Retinal pigment epithelial cell (primary cell): Measurements from ENCODE around the gene UQCRH.

Experiments used
- DNase-seq: peaks from one replicate; pipeline ENCODE4 v3.0.0-alpha.2; 2010; ENCODE audit warnings: low read depth
- H3K4me3 ChIP-seq: 2 replicates; pipeline ENCODE4 v1.5.1; 2011; ENCODE audit warnings: mild to moderate bottlenecking, low read length, control low read depth, moderate library complexity
- CTCF ChIP-seq: conservative IDR thresholded peaks from 2 replicates; pipeline ENCODE4 v1.5.1; 2011; ENCODE audit warnings: low read depth, low read length, control low read depth, inconsistent platforms

UQCRH gene

GRCh38 chr1:46274225-46275029 is 29.1 kb upstream of the UQCRH start:
- DNase-seq: no peak
- TF ChIP-seq CTCF: no peak
- H3K4me3 ChIP-seq: no peak overlapping the region

DNA sequence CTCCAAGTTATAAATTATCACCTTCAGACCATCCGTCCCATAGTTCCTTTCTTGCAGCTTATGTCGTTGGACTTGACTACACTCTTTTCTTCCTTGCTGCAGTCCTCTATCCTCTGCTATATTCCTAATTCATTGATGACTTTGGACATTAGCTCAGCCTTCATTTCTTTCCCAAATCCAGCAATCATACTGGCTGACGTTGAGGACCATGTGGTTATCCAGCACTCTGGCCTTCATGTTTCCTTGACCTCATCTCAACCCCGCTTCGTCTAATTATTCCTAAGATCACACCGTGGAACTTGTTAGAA is 28.5 kb upstream of the UQCRH start:
- H3K4me3 ChIP-seq: no peak overlapping the region
- no peak for TF ChIP-seq CTCF
- no peak for DNase-seq

- DNase-seq: no peak
These were observed 25.7 kb upstream of the UQCRH start for GRCh38 chr1:46277658-46278373.

GRCh38 chr1:46278807-46279206 is 24.7 kb upstream of the UQCRH start:
- no peak overlapping the region for H3K4me3 ChIP-seq
- TF ChIP-seq CTCF: no peak
- no peak for DNase-seq

More at GRCh38 chr1:46277658-46278373, 25.7 kb upstream of the UQCRH start:
- H3K4me3 ChIP-seq: no peak overlapping the region
- no peak for TF ChIP-seq CTCF

- no peak overlapping the region for H3K4me3 ChIP-seq
- DNase-seq: no peak
- TF ChIP-seq CTCF: no peak
These were observed 23.4 kb upstream of the UQCRH start for GRCh38 chr1:46280092-46280491.

- H3K4me3 ChIP-seq: no peak overlapping the region
- no peak for TF ChIP-seq CTCF
- DNase-seq: no peak
These were observed 22.5 kb upstream of the UQCRH start for GRCh38 chr1:46281021-46281420.

DNA sequence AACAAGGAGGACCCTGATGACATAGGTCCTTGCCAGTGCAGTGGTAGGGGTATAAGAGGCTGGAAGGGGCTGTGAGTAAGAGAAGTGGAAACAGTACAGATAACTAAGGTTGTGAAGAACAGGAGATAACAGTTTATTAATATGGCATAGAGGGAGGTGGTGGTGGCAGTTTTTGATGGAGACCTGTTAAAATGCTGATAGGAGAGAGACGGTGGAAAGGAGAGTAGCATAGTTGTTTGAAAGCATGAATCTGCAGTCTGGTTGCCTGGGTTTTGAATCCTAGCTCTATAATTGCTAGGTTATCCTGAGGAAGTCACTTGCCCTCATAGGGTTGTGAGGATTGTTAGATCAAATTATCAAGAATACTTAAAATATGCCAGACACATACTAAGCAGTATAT is 19.4 kb upstream of the UQCRH start:
- no peak for DNase-seq
- H3K4me3 ChIP-seq: no peak overlapping the region
- TF ChIP-seq CTCF: no peak
